H9 (cell line): ENCODE results near the gene FBN1. TPM values are rescaled to one million over a fixed set of nuclear protein-coding genes. Genes with fewer than 3 reads are reported as not detected.

Experiments used
- DNase-seq: peaks from one replicate; pipeline ENCODE4 v3.0.0-alpha.2; 2017
- H2AFZ ChIP-seq: one replicate; pipeline ENCODE4 v1.6.1; 2013; ENCODE audit warnings: mild to moderate bottlenecking, low read length, control low read depth, moderate library complexity
- H2AK5ac ChIP-seq: 2 replicates; pipeline ENCODE4 v1.6.1; 2013; ENCODE audit warnings: low read length, control low read depth, mixed read lengths; ENCODE audit not compliant: insufficient read length
- H2BK120ac ChIP-seq: one replicate; pipeline ENCODE4 v1.6.1; 2013; ENCODE audit warnings: low read depth, mild to moderate bottlenecking, low read length, control low read depth, inconsistent platforms; ENCODE audit not compliant: poor library complexity, severe bottlenecking
- H2BK12ac ChIP-seq: 2 replicates; pipeline ENCODE4 v1.6.1; 2013; ENCODE audit warnings: low read length, control low read depth, mixed read lengths, low read depth; ENCODE audit not compliant: insufficient read length
- H2BK15ac ChIP-seq: 2 replicates; pipeline ENCODE4 v1.6.1; 2013; ENCODE audit warnings: low read depth, low read length, control low read depth
- H2BK20ac ChIP-seq: one replicate; pipeline ENCODE4 v1.6.1; 2013; ENCODE audit warnings: low read depth, mild to moderate bottlenecking, low read length, control low read depth, inconsistent platforms; ENCODE audit not compliant: poor library complexity, severe bottlenecking
- H2BK5ac ChIP-seq: 2 replicates; pipeline ENCODE4 v1.6.1; 2013; ENCODE audit warnings: low read length, control low read depth, mixed read lengths; ENCODE audit not compliant: insufficient read length
- H3K14ac ChIP-seq: 2 replicates; pipeline ENCODE4 v1.6.1; 2013; ENCODE audit warnings: low read length, control low read depth; ENCODE audit not compliant: insufficient read depth
- H3K18ac ChIP-seq: 2 replicates; pipeline ENCODE4 v1.6.1; 2013; ENCODE audit warnings: low read depth, mild to moderate bottlenecking, mixed read lengths, low read length, control low read depth; ENCODE audit not compliant: insufficient read length
- H3K23ac ChIP-seq: 2 replicates; pipeline ENCODE4 v1.6.1; 2013; ENCODE audit warnings: low read length, control low read depth, mixed read lengths, low read depth; ENCODE audit not compliant: insufficient read length
- H3K23me2 ChIP-seq: 2 replicates; pipeline ENCODE4 v1.6.1; 2013; ENCODE audit warnings: low read depth, mild to moderate bottlenecking, mixed read lengths, low read length, control low read depth; ENCODE audit not compliant: insufficient read length, poor library complexity, severe bottlenecking
- H3K27ac ChIP-seq: 2 replicates; pipeline ENCODE4 v1.5.1; 2013; ENCODE audit warnings: low read length, control low read depth, mixed read lengths, low read depth; ENCODE audit not compliant: insufficient read length
- H3K27me3 ChIP-seq: 2 replicates; pipeline ENCODE4 v1.6.1; 2013; ENCODE audit warnings: low read length, control low read depth, inconsistent platforms; ENCODE audit not compliant: insufficient read depth
- H3K4ac ChIP-seq: 2 replicates; pipeline ENCODE4 v1.6.1; 2013; ENCODE audit warnings: low read depth, mild to moderate bottlenecking, control low read depth, inconsistent platforms, low read length, moderate library complexity
- H3K4me1 ChIP-seq: 2 replicates; pipeline ENCODE4 v1.6.1; 2013; ENCODE audit warnings: low read length, control low read depth, inconsistent platforms; ENCODE audit not compliant: insufficient read depth
- H3K4me2 ChIP-seq: 2 replicates; pipeline ENCODE4 v1.6.1; 2013; ENCODE audit warnings: low read length, control low read depth, mixed read lengths; ENCODE audit not compliant: insufficient read length, insufficient read depth
- H3K56ac ChIP-seq: 2 replicates; pipeline ENCODE4 v1.6.1; 2013; ENCODE audit warnings: low read depth, mild to moderate bottlenecking, mixed read lengths, low read length, control low read depth; ENCODE audit not compliant: insufficient read length
- H3K79me1 ChIP-seq: 2 replicates; pipeline ENCODE4 v1.6.1; 2013; ENCODE audit warnings: low read depth, mild to moderate bottlenecking, moderate library complexity, low read length, control low read depth, inconsistent platforms; ENCODE audit not compliant: insufficient read depth, poor library complexity, severe bottlenecking
- H3K79me2 ChIP-seq: 2 replicates; pipeline ENCODE4 v1.6.1; 2013; ENCODE audit warnings: low read length, control low read depth, inconsistent platforms; ENCODE audit not compliant: insufficient read depth
- H3K9ac ChIP-seq: 2 replicates; pipeline ENCODE4 v1.6.1; 2013; ENCODE audit warnings: low read length, control low read depth, mixed read lengths; ENCODE audit not compliant: insufficient read length; ENCODE audit errors: extremely low read depth
- H3K9me3 ChIP-seq: one replicate; pipeline ENCODE4 v1.6.1; 2013; ENCODE audit warnings: low read depth, low read length, inconsistent platforms; ENCODE audit not compliant: control insufficient read depth
- H3T11ph ChIP-seq: one replicate; pipeline ENCODE4 v1.6.1; 2013; ENCODE audit warnings: mild to moderate bottlenecking, low read length, control low read depth, inconsistent platforms
- H4K20me1 ChIP-seq: one replicate; pipeline ENCODE4 v1.6.1; 2013; ENCODE audit not compliant: control insufficient read depth, insufficient read length, insufficient read depth
- H4K5ac ChIP-seq: 2 replicates; pipeline ENCODE4 v1.6.1; 2013; ENCODE audit warnings: low read depth, mild to moderate bottlenecking, mixed read lengths, low read length, control low read depth; ENCODE audit not compliant: insufficient read length
- H4K8ac ChIP-seq: replicated peaks from 2 replicates; pipeline ENCODE4 v1.6.1; 2013; ENCODE audit warnings: low read length, control low read depth, mixed read lengths, low read depth; ENCODE audit not compliant: insufficient read length
- H4K91ac ChIP-seq: 2 replicates; pipeline ENCODE4 v1.6.1; 2013; ENCODE audit warnings: low read depth, mild to moderate bottlenecking, moderate library complexity, mixed read lengths, low read length, control low read depth; ENCODE audit not compliant: insufficient read length
- H3K27ac Mint-ChIP-seq, 3 experiments: 2 replicates in 2 of 3; 3 replicates in 1 of 3; pipeline ENCODE4 v1.8.0; 2020 to 2021; ENCODE audit warnings: mixed read lengths in 3 of 3, mild to moderate bottlenecking in 1 of 3, moderate library complexity in 1 of 3
- H3K27me3 Mint-ChIP-seq: 2 replicates; pipeline ENCODE4 v1.8.0; 2021; ENCODE audit warnings: low read depth, mild to moderate bottlenecking, moderate library complexity, mixed read lengths
- H3K36me3 Mint-ChIP-seq, 3 experiments: 2 replicates in 2 of 3; 3 replicates in 1 of 3; pipeline ENCODE4 v1.8.0; 2020 to 2021; ENCODE audit warnings: low read depth in 3 of 3, mixed read lengths in 3 of 3; ENCODE audit not compliant: insufficient read depth in 1 of 3
- H3K4me1 Mint-ChIP-seq, 2 experiments: 2 replicates each; pipeline ENCODE4 v1.8.0; 2020; ENCODE audit warnings: mixed read lengths in 2 of 2
- H3K4me3 Mint-ChIP-seq, 2 experiments: 2 replicates in 1 of 2; 3 replicates in 1 of 2; pipeline ENCODE4 v1.8.0; 2020 to 2021; ENCODE audit warnings: mild to moderate bottlenecking in 2 of 2, mixed read lengths in 2 of 2, moderate library complexity in 1 of 2
- H3K9me3 Mint-ChIP-seq, 2 experiments: 2 replicates in 1 of 2; 3 replicates in 1 of 2; pipeline ENCODE4 v1.8.0; 2020; ENCODE audit warnings: mild to moderate bottlenecking in 2 of 2, mixed read lengths in 2 of 2, moderate library complexity in 1 of 2
- CTCF ChIP-seq: fragments of 200-600 bp; sonication (generic); conservative IDR thresholded peaks from 3 replicates; pipeline ENCODE4 v1.8.0; 2021; ENCODE audit warnings: antibody characterized with exemption, mild to moderate bottlenecking
- WGBS: extraction: QIAGEN DNeasy Blood & Tissue Kit; methylation state at CpG from one replicate; pipeline ENCODE4 v1.1.7; 2013; ENCODE audit warnings: missing lambda C conversion rate, low lambda C conversion rate, mixed read lengths; ENCODE audit not compliant: insufficient read length; ENCODE audit errors: extremely low coverage; 5-methylcytosine and 5-hydroxymethylcytosine counted together
- total RNA-seq: library from RNA; stranded (reverse); gene quantifications from 2 replicates; pipeline ENCODE4 v1.2.1, GENCODE V29; 2021

Gene FBN1
- total RNA-seq, 1 experiment from 2014 or later = 3.6 TPM

GRCh38 chr15:48671103-48672022 lies 25.9 kb upstream of the FBN1 start:
- Mint-ChIP-seq H3K4me1 (no peaks in the 10 kb centered on the region), H3K4me3 (no peak overlapping the region), H3K36me3 (no peaks in the 10 kb centered on the region), H3K27ac (no peak overlapping the region), H3K9me3 (no peaks in the 10 kb centered on the region), H3K27me3 (no peaks in the 10 kb centered on the region; the same call in 1 of the 2 replicates)
- H3K23me2 ChIP-seq = no peaks in the 10 kb centered on the region
- no peak overlapping the region for H2AK5ac ChIP-seq
- H3K14ac ChIP-seq = no peak overlapping the region
- no peaks in the 10 kb centered on the region for H3K4me1 ChIP-seq
- H4K8ac ChIP-seq = no peak overlapping the region
- no peak overlapping the region for H2BK120ac ChIP-seq
- TF ChIP-seq CTCF = no peak
- no peaks in the 10 kb centered on the region for H3K79me1 ChIP-seq
- no peak overlapping the region for H2BK5ac ChIP-seq
- no peak for DNase-seq
- no peak overlapping the region for H3T11ph ChIP-seq
- H2AFZ ChIP-seq = no peak overlapping the region
- H3K79me2 ChIP-seq = no peaks in the 10 kb centered on the region
- no peaks in the 10 kb centered on the region; the same call in 1 of the 2 replicates for H3K27me3 ChIP-seq
- no peak overlapping the region for H3K27ac ChIP-seq
- no peak overlapping the region for H3K56ac ChIP-seq
- H4K5ac ChIP-seq = no peak overlapping the region
- no peak overlapping the region for H2BK20ac ChIP-seq
- no CpG with 5 or more reads among the region's 6 CpGs for WGBS
- H4K91ac ChIP-seq = no peak overlapping the region
- H3K9ac ChIP-seq = no peak overlapping the region
- no peaks in the 10 kb centered on the region for H4K20me1 ChIP-seq
- no peak overlapping the region for H3K23ac ChIP-seq
- H3K18ac ChIP-seq = no peak overlapping the region
- H2BK15ac ChIP-seq = no peak overlapping the region
- H3K9me3 ChIP-seq = no peaks in the 10 kb centered on the region
- H3K4me2 ChIP-seq = no peak overlapping the region
- H2BK12ac ChIP-seq = no peak overlapping the region
- H3K4ac ChIP-seq = no peak overlapping the region
